GM12878 (cell line): ENCODE data around the gene SLCO3A1. TPM values are rescaled to one million over a fixed set of nuclear protein-coding genes. Genes with fewer than 3 reads are reported as not detected.

Source experiments
- ATAC-seq: fragments of 200-7000 bp; cut with Tn5 transposase; 3 replicates; pipeline ENCODE4 v1.9.1; 2020; ENCODE audit warnings: mild to moderate bottlenecking, moderate library complexity
- BruUV-seq: library from RNA; stranded (reverse); fragments of 400-500 nt; replicated peaks from 2 replicates; lab custom pipeline; 2021; lab: Mats Ljungman, UMichigan
- CTCF ChIA-PET: fragments of 300-600 bp; sonication (Branson Sonifier 250); formaldehyde crosslinking; extraction: SDS; loops from one replicate; lab custom pipeline; 2021; ENCODE audit warnings: inconsistent platforms; lab: Yijun Ruan, JAX
- POLR2A ChIA-PET: fragments of 350-600 bp; formaldehyde crosslinking; extraction: SDS; loops from one replicate; lab custom pipeline; 2021; ENCODE audit warnings: inconsistent platforms; lab: Charles Lee
- RAD21 ChIA-PET: fragments of 300-600 bp; sonication (Branson Sonifier 250); formaldehyde crosslinking; loops from one replicate; lab custom pipeline; 2023; ENCODE audit warnings: antibody characterized with exemption; ENCODE audit not compliant: unreplicated experiment; lab: Charles Lee
- SMC1A ChIA-PET: fragments of 300-600 bp; sonication (Branson Sonifier 250); formaldehyde crosslinking; loops from one replicate; lab custom pipeline; 2023; ENCODE audit not compliant: unreplicated experiment, uncharacterized antibody; lab: Charles Lee
- DNase-seq: peaks from one replicate; pipeline ENCODE4 v3.0.0-alpha.2; 2011; ENCODE audit warnings: low read depth, low spot score
- FAIRE-seq: peaks from 3 replicates; lab custom pipeline; 2011; peaks lifted over from hg19 to GRCh38; lab: Jason Lieb, UNC
- H2AFZ ChIP-seq: 2 replicates; pipeline ENCODE4 v1.6.0; 2011; ENCODE audit warnings: low read depth, low read length, control low read depth; ENCODE audit not compliant: control insufficient read depth
- H3K27ac ChIP-seq: 2 replicates; pipeline ENCODE4 v1.5.1; 2011; ENCODE audit warnings: control low read depth; ENCODE audit not compliant: control insufficient read depth, insufficient read depth
- H3K27me3 ChIP-seq, 2 experiments: replicated peaks in 1 of 2; 2 replicates each; pipeline versions ENCODE4 v1.6.0 to v1.6.1; 2011; ENCODE audit warnings: low read length in 1 of 2; ENCODE audit not compliant: control insufficient read depth in 2 of 2, insufficient read depth in 2 of 2
- H3K36me3 ChIP-seq, 2 experiments: 2 replicates each; pipeline ENCODE4 v1.5.1; 2011; ENCODE audit warnings: low read length in 1 of 2; ENCODE audit not compliant: control insufficient read depth in 2 of 2, insufficient read depth in 2 of 2
- H3K4me1 ChIP-seq: 2 replicates; pipeline ENCODE4 v1.6.1; 2011; ENCODE audit warnings: mild to moderate bottlenecking, low read length, moderate library complexity, mixed read lengths; ENCODE audit not compliant: control insufficient read depth, insufficient read depth
- H3K4me2 ChIP-seq: 2 replicates; pipeline ENCODE4 v1.6.0; 2011; ENCODE audit warnings: control low read depth; ENCODE audit not compliant: control insufficient read depth, insufficient read depth
- H3K4me3 ChIP-seq: fragments of 200-600 bp; sonication (generic); 2 replicates; pipeline ENCODE4 v1.5.1; 2016
- H3K79me2 ChIP-seq: 2 replicates; pipeline ENCODE4 v1.6.0; 2011; ENCODE audit warnings: low read length; ENCODE audit not compliant: control insufficient read depth, insufficient read depth
- H3K9ac ChIP-seq: 2 replicates; pipeline ENCODE4 v1.8.0; 2011; ENCODE audit warnings: low read length, control low read depth, mixed read lengths; ENCODE audit not compliant: control insufficient read depth, insufficient read depth
- H3K9me3 ChIP-seq: replicated peaks from 3 replicates; pipeline ENCODE4 v1.5.1; 2011; ENCODE audit warnings: mild to moderate bottlenecking, low read length; ENCODE audit not compliant: control insufficient read depth, insufficient read depth
- H4K20me1 ChIP-seq: 2 replicates; pipeline ENCODE4 v1.6.0; 2011; ENCODE audit not compliant: control insufficient read depth, insufficient read depth
- ASH2L ChIP-seq: fragments of 300-600, 200-600 bp; sonication (generic); IDR thresholded peaks from 2 replicates; pipeline ENCODE4 v1.6.1; 2017; ENCODE audit warnings: low read depth, mild to moderate bottlenecking, borderline replicate concordance
- BCL11A ChIP-seq: IDR thresholded peaks from 2 replicates; pipeline ENCODE4 v1.6.1; 2011; ENCODE audit warnings: low read depth, low read length
- EED ChIP-seq: sonication (generic); IDR thresholded peaks from 2 replicates; pipeline ENCODE4 v1.6.1; 2016; ENCODE audit warnings: antibody characterized with exemption, low read depth
- GABPA ChIP-seq: IDR thresholded peaks from 2 replicates; pipeline ENCODE4 v1.6.1; 2014; ENCODE audit warnings: antibody characterized with exemption, low read depth, mild to moderate bottlenecking, inconsistent platforms
- MYC ChIP-seq: IDR thresholded peaks from 2 replicates; pipeline ENCODE4 v1.6.1; 2011; ENCODE audit warnings: mild to moderate bottlenecking, low read length, moderate library complexity, inconsistent platforms; ENCODE audit not compliant: insufficient read depth, insufficient replicate concordance, insufficient read length, severe bottlenecking
- POLR2A ChIP-seq: IDR thresholded peaks from 2 replicates; pipeline ENCODE4 v1.6.1; 2011; ENCODE audit warnings: low read depth, mild to moderate bottlenecking, low read length
- RBBP5 ChIP-seq: fragments of 200-600 bp; sonication (generic); conservative IDR thresholded peaks from 2 replicates; pipeline ENCODE4 v1.6.1; 2016
- SKIL ChIP-seq: fragments of 450-650 bp; IDR thresholded peaks from 2 replicates; pipeline ENCODE4 v1.6.1; 2017; ENCODE audit warnings: mild to moderate bottlenecking, low read depth, inconsistent platforms; ENCODE audit not compliant: poor library complexity, severe bottlenecking
- SREBF1 ChIP-seq: IDR thresholded peaks from 2 replicates; pipeline ENCODE4 v1.6.1; 2012; ENCODE audit warnings: mild to moderate bottlenecking, low read length
- WRNIP1 ChIP-seq: IDR thresholded peaks from 2 replicates; pipeline ENCODE4 v1.6.1; 2011; ENCODE audit warnings: low read depth, low read length, improper control_type of control experiment, borderline replicate concordance
- WGBS: methylation state at CpG from one replicate; pipeline ENCODE4 v1.1.6; 2016; ENCODE audit warnings: low lambda C conversion rate; ENCODE audit not compliant: insufficient replicate concordance, insufficient coverage; ENCODE audit errors: missing lambda C conversion rate; 5-methylcytosine and 5-hydroxymethylcytosine counted together
- in situ Hi-C: fragments of 300-500 bp; cut with MboI; formaldehyde crosslinking; loops from 9 replicates; pipeline ENCODE4 v1.14.3; 2018; ENCODE audit warnings: mixed read lengths
- intact Hi-C: fragments of 100-400 bp; cut with micrococcal nuclease; formaldehyde crosslinking; loops from one replicate; pipeline ENCODE4 v1.14.2; 2022; ENCODE audit not compliant: unreplicated experiment
- polyA plus RNA-seq, 11 experiments: library from polyadenylated mRNA; depleted of rRNA in 4 of 11; unstranded in 6 of 11; stranded (reverse) in 5 of 11; fragments of >200 nt; fragmentation: Nextera tagmentation in 4 of 11; fragmentation: Illumina TruSeq in 1 of 11; extraction: Ambion mirVana in 4 of 11; extraction: Trizol in 1 of 11; gene quantifications; 1 replicate in 1 of 11; 2 replicates in 10 of 11; pipeline versions ENCODE4 v1.2.1 to v1.2.3, GENCODE V29; 2011 to 2016; ENCODE audit warnings: inconsistent platforms in 2 of 11, missing spikeins in 2 of 11, low read depth in 1 of 11
- total RNA-seq, 4 experiments: library from RNA; depleted of rRNA in 3 of 4; stranded (reverse); fragments of >200 nt in 3 of 4; fragmentation: Illumina TruSeq in 1 of 4; extraction: Trizol in 1 of 4; gene quantifications; 2 replicates each; pipeline versions ENCODE4 v1.2.1 to v1.2.3, GENCODE V29; 2013 to 2021

The SLCO3A1 gene
- total and polyA plus RNA-seq, 10 of the 15 experiments (the other 5 are each of a cell fraction or from before 2014, with no cell fraction given), result 0.05 to 5.9 (median 0.31) TPM

GRCh38 chr15:92168066-92168683 is 314.7 kb downstream of the SLCO3A1 start:
- SMC1A ChIA-PET, result no interaction called here
- H3K27ac ChIP-seq, result no peak overlapping the region
- H3K9me3 ChIP-seq, result no peaks in the 10 kb centered on the region; the same call in 2 of the 3 replicates
- no peak overlapping the region for H3K4me3 ChIP-seq
- RAD21 ChIA-PET, result interaction anchor here (2.4 kb wide), 1 partner anchor 7 kb away, joined by 6 read pairs; no protein-coding TSS in a partner anchor
- no peaks in the 10 kb centered on the region for H3K4me1 ChIP-seq
- no peaks in the 10 kb centered on the region for H3K27me3 ChIP-seq
- no peak overlapping the region for H3K9ac ChIP-seq
- in situ Hi-C loops, result no loop called here
- no peak for TF ChIP-seq BCL11A
- no peak for TF ChIP-seq POLR2A
- TF ChIP-seq GABPA, result no peak
- no peak for TF ChIP-seq RBBP5
- no peak for TF ChIP-seq WRNIP1
- TF ChIP-seq ASH2L, result no peak
- TF ChIP-seq SREBF1, result no peak
- TF ChIP-seq EED, result no peak
- TF ChIP-seq MYC, result no peak
- no peak for TF ChIP-seq SKIL
- no peak for DNase-seq
- intact Hi-C loops, result no loop called here
- BruUV-seq, result no TSS peak
- CTCF ChIA-PET, result no interaction called here
- FAIRE-seq, result no peak
- ATAC-seq, result no peak
- no peaks in the 10 kb centered on the region for H4K20me1 ChIP-seq
- H3K36me3 ChIP-seq, result no peaks in the 10 kb centered on the region
- H2AFZ ChIP-seq, result no peak overlapping the region
- H3K79me2 ChIP-seq, result no peaks in the 10 kb centered on the region
- H3K4me2 ChIP-seq, result no peak overlapping the region
- WGBS, result 54% methylated on average over 5 of the region's 5 CpGs
- POLR2A ChIA-PET, result no interaction called here
